ENCODE data around the gene VAT1.

DNA sequence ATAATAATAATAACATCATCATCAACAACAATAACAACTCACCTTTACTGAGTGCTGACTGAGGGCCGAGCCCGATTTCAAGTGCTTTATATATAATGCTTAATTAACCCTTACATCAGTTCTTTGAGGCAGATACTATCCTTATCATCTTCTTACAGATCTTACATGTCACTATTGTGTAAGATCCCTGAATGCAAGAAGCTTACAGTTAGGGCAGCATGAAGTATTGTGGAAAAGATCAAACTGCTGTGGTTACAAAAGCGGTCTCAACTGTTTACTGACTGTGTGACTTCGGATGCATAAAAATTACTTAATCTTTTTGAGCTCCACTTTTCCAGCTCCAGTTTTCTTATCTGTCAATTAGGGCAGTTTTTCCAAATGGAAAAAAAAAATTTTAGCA is 3.3 kb downstream of the VAT1 start:
- TF ChIP-seq POLR2A (IDR thresholded peaks at IDR 0.05) (no peak), POLR2AphosphoS5 (IDR thresholded peaks at IDR 0.05) (no peak)
- TF ChIP-seq, protein P1, sequence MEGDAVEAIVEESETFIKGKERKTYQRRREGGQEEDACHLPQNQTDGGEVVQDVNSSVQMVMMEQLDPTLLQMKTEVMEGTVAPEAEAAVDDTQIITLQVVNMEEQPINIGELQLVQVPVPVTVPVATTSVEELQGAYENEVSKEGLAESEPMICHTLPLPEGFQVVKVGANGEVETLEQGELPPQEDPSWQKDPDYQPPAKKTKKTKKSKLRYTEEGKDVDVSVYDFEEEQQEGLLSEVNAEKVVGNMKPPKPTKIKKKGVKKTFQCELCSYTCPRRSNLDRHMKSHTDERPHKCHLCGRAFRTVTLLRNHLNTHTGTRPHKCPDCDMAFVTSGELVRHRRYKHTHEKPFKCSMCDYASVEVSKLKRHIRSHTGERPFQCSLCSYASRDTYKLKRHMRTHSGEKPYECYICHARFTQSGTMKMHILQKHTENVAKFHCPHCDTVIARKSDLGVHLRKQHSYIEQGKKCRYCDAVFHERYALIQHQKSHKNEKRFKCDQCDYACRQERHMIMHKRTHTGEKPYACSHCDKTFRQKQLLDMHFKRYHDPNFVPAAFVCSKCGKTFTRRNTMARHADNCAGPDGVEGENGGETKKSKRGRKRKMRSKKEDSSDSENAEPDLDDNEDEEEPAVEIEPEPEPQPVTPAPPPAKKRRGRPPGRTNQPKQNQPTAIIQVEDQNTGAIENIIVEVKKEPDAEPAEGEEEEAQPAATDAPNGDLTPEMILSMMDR (IDR thresholded peaks at IDR 0.05), result no peak
